Testis (tissue), 2 donors: ENCODE data around the gene PARD6A.

Experiments used
- CTCF ChIP-seq, 3 experiments: fragments of 450-650 bp in 2 of 3; fragments of 200-600 bp in 1 of 3; sonication (generic) in 1 of 3; IDR thresholded peaks; one replicate each; pipeline ENCODE4 v1.5.1; 2016 to 2019; ENCODE audit warnings: antibody characterized with exemption in 3 of 3, mild to moderate bottlenecking in 2 of 3, moderate library complexity in 1 of 3
- POLR2A ChIP-seq: fragments of 450-650 bp; IDR thresholded peaks from one replicate; pipeline ENCODE4 v1.6.1; 2017; ENCODE audit warnings: antibody characterized with exemption, mild to moderate bottlenecking, moderate library complexity

- TF ChIP-seq CTCF (IDR thresholded peaks at IDR 0.05) (no peak), POLR2A (no peak)
Measured at GRCh38 chr16:67649494-67649931, 11.2 kb upstream of the PARD6A start.
